ENCODE data around the gene FAH.

GRCh38 chr15:80115021-80115420 lies 37.8 kb upstream of the FAH start:
- TF ChIP-seq CTCF (IDR thresholded peaks at IDR 0.05; ENCODE audit: insufficient read depth, low read depth, low read length): no peak
- TF ChIP-seq EZH2 (IDR thresholded peaks at IDR 0.05; ENCODE audit: insufficient read depth, low read length): no peak

Data from astrocyte (in vitro differentiated cells and primary cell).